IMR-90 (cell line): Measurements from ENCODE around the gene ALPK3. TPM values are rescaled to one million over a fixed set of nuclear protein-coding genes. Genes with fewer than 3 reads are reported as not detected.

Experiments
- ATAC-seq: fragments of 200-7000 bp; cut with Tn5 transposase; 2 replicates; pipeline ENCODE4 v1.9.1; 2020; ENCODE audit warnings: low read depth, mild to moderate bottlenecking, moderate library complexity
- Bru-seq: library from RNA; stranded (reverse); fragments of 400-500 nt; gene quantifications from one replicate; lab custom pipeline; 2021; lab: Mats Ljungman, UMichigan
- BruChase-seq, 2 experiments: library from RNA; stranded (reverse); fragments of 400-500 nt; gene quantifications; one replicate each; lab custom pipeline; 2021; lab: Mats Ljungman, UMichigan
- BruUV-seq: library from RNA; stranded (reverse); fragments of 400-500 nt; replicated peaks from 2 replicates; lab custom pipeline; 2021; lab: Mats Ljungman, UMichigan
- CTCF ChIA-PET: fragments of 300-600 bp; formaldehyde crosslinking; extraction: SDS; loops from one replicate; lab custom pipeline; 2021; ENCODE audit warnings: antibody characterized with exemption; lab: Yijun Ruan, JAX
- POLR2A ChIA-PET: fragments of 300-600 bp; sonication (Branson Sonifier 250); formaldehyde crosslinking; loops from one replicate; lab custom pipeline; 2022; ENCODE audit warnings: antibody characterized with exemption; ENCODE audit not compliant: unreplicated experiment; lab: Charles Lee
- DNase-seq: peaks from one replicate; pipeline ENCODE4 v3.0.0; 2013
- H2AFZ ChIP-seq: replicated peaks from 2 replicates; pipeline ENCODE3; 2013; ENCODE audit warnings: low read length, mild to moderate bottlenecking; ENCODE audit not compliant: poor library complexity
- H2AK5ac ChIP-seq: 2 replicates; pipeline ENCODE4 v1.6.1; 2013; ENCODE audit warnings: low read depth, low read length, inconsistent platforms
- H2AK9ac ChIP-seq: replicated peaks from 2 replicates; pipeline ENCODE3; 2013; ENCODE audit warnings: mild to moderate bottlenecking, low read depth, low read length, moderate library complexity; ENCODE audit not compliant: poor library complexity
- H2BK120ac ChIP-seq: 2 replicates; pipeline ENCODE4 v1.6.1; 2013; ENCODE audit warnings: low read depth, low read length, inconsistent platforms
- H2BK15ac ChIP-seq: 3 replicates; pipeline ENCODE4 v1.6.1; 2013; ENCODE audit warnings: low read depth, low read length, inconsistent platforms
- H2BK20ac ChIP-seq: 2 replicates; pipeline ENCODE4 v1.6.1; 2013; ENCODE audit warnings: low read depth, mild to moderate bottlenecking, inconsistent platforms, low read length, moderate library complexity
- H2BK5ac ChIP-seq: 2 replicates; pipeline ENCODE4 v1.6.1; 2013; ENCODE audit warnings: mild to moderate bottlenecking, low read depth, low read length, inconsistent platforms; ENCODE audit not compliant: poor library complexity, severe bottlenecking
- H3K14ac ChIP-seq: replicated peaks from 2 replicates; pipeline ENCODE4 v1.6.1; 2013; ENCODE audit warnings: low read depth, low read length, inconsistent platforms
- H3K18ac ChIP-seq: 2 replicates; pipeline ENCODE4 v1.6.1; 2013; ENCODE audit warnings: low read depth, low read length, control low read depth
- H3K23ac ChIP-seq: 2 replicates; pipeline ENCODE4 v1.6.1; 2013; ENCODE audit warnings: low read depth, low read length, inconsistent platforms
- H3K27ac ChIP-seq: 2 replicates; pipeline ENCODE4 v1.5.1; 2013; ENCODE audit warnings: mild to moderate bottlenecking, control low read depth, low read length; ENCODE audit not compliant: insufficient read depth
- H3K27me3 ChIP-seq: 2 replicates; pipeline ENCODE4 v1.6.1; 2013; ENCODE audit warnings: low read length; ENCODE audit not compliant: control insufficient read depth, insufficient read depth
- H3K36me3 ChIP-seq: 2 replicates; pipeline ENCODE4 v1.6.1; 2013; ENCODE audit warnings: low read length, mixed read lengths; ENCODE audit not compliant: control insufficient read depth, insufficient read depth
- H3K4ac ChIP-seq: 2 replicates; pipeline ENCODE4 v1.6.1; 2013; ENCODE audit warnings: low read depth, low read length, inconsistent platforms
- H3K4me1 ChIP-seq: 2 replicates; pipeline ENCODE4 v1.6.1; 2013; ENCODE audit warnings: low read length, mixed read lengths; ENCODE audit not compliant: control insufficient read depth, insufficient read depth
- H3K4me2 ChIP-seq: 2 replicates; pipeline ENCODE4 v1.6.1; 2013; ENCODE audit warnings: low read depth, mild to moderate bottlenecking, control low read depth, low read length, moderate library complexity
- H3K4me3 ChIP-seq: 2 replicates; pipeline ENCODE4 v1.5.1; 2013; ENCODE audit warnings: low read depth, mild to moderate bottlenecking, control low read depth, low read length, moderate library complexity; ENCODE audit not compliant: insufficient read depth
- H3K56ac ChIP-seq: 2 replicates; pipeline ENCODE4 v1.6.1; 2013; ENCODE audit warnings: low read length, inconsistent platforms; ENCODE audit not compliant: insufficient read depth; ENCODE audit errors: extremely low read depth
- H3K79me1 ChIP-seq, 2 experiments: 2 replicates each; pipeline ENCODE4 v1.6.1; 2013; ENCODE audit warnings: low read length in 2 of 2, inconsistent platforms in 1 of 2, low read depth in 1 of 2
- H3K9ac ChIP-seq: 2 replicates; pipeline ENCODE4 v1.6.1; 2013; ENCODE audit warnings: low read depth, low read length, control low read depth
- H3K9me1 ChIP-seq: 2 replicates; pipeline ENCODE4 v1.6.1; 2013; ENCODE audit warnings: low read length, inconsistent platforms; ENCODE audit not compliant: insufficient read depth
- H3K9me3 ChIP-seq: 2 replicates; pipeline ENCODE4 v1.6.1; 2013; ENCODE audit warnings: low read length; ENCODE audit not compliant: control insufficient read depth, insufficient read depth
- H4K20me1 ChIP-seq: 2 replicates; pipeline ENCODE4 v1.6.1; 2013; ENCODE audit warnings: low read length, inconsistent platforms; ENCODE audit not compliant: insufficient read depth
- H4K5ac ChIP-seq: 2 replicates; pipeline ENCODE4 v1.6.1; 2013; ENCODE audit warnings: mild to moderate bottlenecking, low read depth, low read length, control low read depth
- H4K8ac ChIP-seq, 2 experiments: 2 replicates each; pipeline ENCODE4 v1.6.1; 2013; ENCODE audit warnings: low read depth in 2 of 2, low read length in 2 of 2, control low read depth in 1 of 2, inconsistent platforms in 1 of 2
- H4K91ac ChIP-seq: 2 replicates; pipeline ENCODE4 v1.6.1; 2013; ENCODE audit warnings: low read depth, low read length, inconsistent platforms; ENCODE audit not compliant: insufficient read depth
- CEBPB ChIP-seq: IDR thresholded peaks from 2 replicates; pipeline ENCODE4 v1.6.1; 2012; ENCODE audit warnings: low read depth, low read length, improper control_type of control experiment
- CHD1 ChIP-seq: IDR thresholded peaks from 2 replicates; pipeline ENCODE4 v1.6.1; 2012; ENCODE audit warnings: low read depth, low read length, improper control_type of control experiment
- MAFK ChIP-seq: IDR thresholded peaks from 2 replicates; pipeline ENCODE4 v1.6.1; 2012; ENCODE audit warnings: low read depth, low read length, improper control_type of control experiment
- MAZ ChIP-seq: IDR thresholded peaks from 2 replicates; pipeline ENCODE4 v1.6.1; 2012; ENCODE audit warnings: low read depth, mild to moderate bottlenecking, low read length, improper control_type of control experiment, moderate library complexity, borderline replicate concordance
- NFE2L2 ChIP-seq: fragments of 150-350 bp; IDR thresholded peaks from 2 replicates; pipeline ENCODE4 v1.6.1; 2016; ENCODE audit warnings: low read depth, mild to moderate bottlenecking, low read length
- RFX5 ChIP-seq: IDR thresholded peaks from 2 replicates; pipeline ENCODE4 v1.8.0; 2012; ENCODE audit warnings: low read depth, mild to moderate bottlenecking, low read length, moderate library complexity
- SMC3 ChIP-seq: fragments of 150-350 bp; IDR thresholded peaks from 2 replicates; pipeline ENCODE4 v1.6.1; 2016; ENCODE audit warnings: low read depth, mild to moderate bottlenecking, antibody characterized with exemption, low read length, moderate library complexity
- USF2 ChIP-seq: fragments of 150-350 bp; IDR thresholded peaks from 2 replicates; pipeline ENCODE4 v1.6.1; 2017; ENCODE audit warnings: mild to moderate bottlenecking, antibody characterized with exemption, low read length, low read depth
- WGBS, 2 experiments: methylation state at CpG; one replicate each; pipeline versions ENCODE4 v1.1.5 to v1.1.7; 2013; ENCODE audit warnings: missing lambda C conversion rate in 2 of 2; ENCODE audit not compliant: insufficient read length in 1 of 2; ENCODE audit errors: extremely low coverage in 2 of 2; 5-methylcytosine and 5-hydroxymethylcytosine counted together
- dilution Hi-C: fragments of 300-500 bp; cut with HindIII; formaldehyde crosslinking; loops from one replicate; pipeline ENCODE4 v1.14.3; 2018; ENCODE audit warnings: low sequenced_read_pairs; ENCODE audit not compliant: unreplicated experiment
- in situ Hi-C: fragments of 300-500 bp; cut with MboI; formaldehyde crosslinking; loops from 3 replicates; pipeline ENCODE4 v1.14.3; 2019; ENCODE audit warnings: low sequenced_read_pairs, inconsistent platforms, mixed read lengths
- intact Hi-C: fragments of 100-400 bp; cut with micrococcal nuclease; formaldehyde crosslinking; loops from 2 replicates; pipeline ENCODE4 v1.10.0; 2022
- long read RNA-seq: library from polyadenylated mRNA; unstranded; transcript quantifications from one replicate; pipeline ENCODE4 v2.0.0, GENCODE V29; 2021; ENCODE audit not compliant: unreplicated experiment
- polyA plus RNA-seq, 3 experiments: library from polyadenylated mRNA; depleted of rRNA; stranded (reverse); fragments of >200 nt; gene quantifications; 2 replicates each; pipeline ENCODE4 v1.2.3, GENCODE V29; 2012; ENCODE audit warnings: low replicate concordance in 1 of 3
- total RNA-seq: library from RNA; depleted of rRNA; stranded (reverse); fragments of >200 nt; gene quantifications from 2 replicates; pipeline ENCODE4 v1.2.3, GENCODE V29; 2012; rRNA removed

The ALPK3 gene
- total RNA-seq: under 0.01 TPM in 2 replicates
- polyA plus RNA-seq (2012; rRNA removed): 0.06 and 0.26 TPM in 2 replicates
- polyA plus RNA-seq (2012; cell fraction: cytosol; rRNA removed): 0.03 and 0.05 TPM in 2 replicates
- polyA plus RNA-seq (2012; cell fraction: nucleus; rRNA removed; ENCODE audit: low replicate concordance): 0.47 and 0.57 TPM in 2 replicates
- percentile 31 among the genes with signal in this experiment for Bru-seq, nascent RNA
- percentile 37 among the genes with signal in this experiment for BruChase-seq, experiment 1, labeled RNA remaining after a 6-hour chase
- percentile 40 among the genes with signal in this experiment for BruChase-seq, experiment 2, labeled RNA remaining after a 2-hour chase
- long read RNA-seq: 0 reads

DNA sequence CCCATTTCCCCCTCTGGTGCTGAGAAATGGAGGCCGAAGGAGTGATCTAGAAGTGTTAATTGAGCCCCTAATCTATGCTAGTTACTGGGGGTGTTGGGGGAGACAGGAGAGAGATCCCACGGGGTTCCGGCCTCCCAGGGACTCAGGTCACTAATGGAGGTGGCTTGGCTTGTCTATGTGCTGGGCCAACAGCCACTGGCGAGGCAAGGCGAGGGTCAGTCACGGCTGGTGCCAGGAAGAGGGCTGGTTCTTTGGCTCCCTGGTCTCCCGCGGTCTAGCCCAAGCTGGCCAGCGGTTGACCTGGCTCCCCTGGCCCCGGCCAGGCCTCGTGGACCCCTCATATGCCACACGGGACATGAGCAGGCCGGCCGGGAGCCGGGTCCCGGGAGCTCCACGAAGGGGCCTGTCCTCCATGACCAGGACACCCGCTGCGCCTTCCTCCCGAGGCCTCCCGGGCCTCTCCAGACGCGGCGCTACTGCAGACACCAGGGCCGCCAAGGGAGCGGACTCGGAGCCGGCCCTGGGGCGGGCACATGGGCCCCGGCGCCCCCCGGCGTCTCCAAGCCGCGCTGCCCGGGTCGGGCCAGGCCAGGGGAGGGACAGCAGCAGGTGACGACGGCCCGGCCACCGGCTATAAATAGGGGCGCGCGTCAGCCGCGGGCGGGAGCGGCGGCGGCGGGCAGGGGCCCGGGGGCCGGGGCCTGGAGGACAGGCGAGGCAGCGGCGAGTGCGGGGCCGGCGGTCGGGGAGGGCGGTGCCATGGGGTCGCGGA is at the start of gene ALPK3:
TSS of gene ALPK3 (plus strand) at position 663 of the 772 bp plus-strand sequence. CDS start at position 760, 97 bp downstream.
- Histone ChIP-seq H3K4me3 (no peak within 1 kb of the TSS), H3K23ac (peak within 1 kb of the TSS; percentile 7; the same call in 1 of the 2 replicates), H4K5ac (no peak within 1 kb of the TSS), H3K9me3 (no peaks in the 10 kb centered on the region), H3K36me3 (no peaks in the 10 kb centered on the region), H2BK5ac (no peak within 1 kb of the TSS), H2AFZ (peak within 1 kb of the TSS; percentile 67), H3K79me1 (no peaks in the 10 kb centered on the region), H4K20me1 (no peaks in the 10 kb centered on the region), H3K56ac (no peak within 1 kb of the TSS), H2AK9ac (peak within 1 kb of the TSS; percentile 44), H3K4me2 (no peak within 1 kb of the TSS), H2BK120ac (no peak within 1 kb of the TSS; the same call in 1 of the 2 replicates), H3K9ac (no peak within 1 kb of the TSS), H3K27ac (no peak within 1 kb of the TSS), H2AK5ac (0 out of 2 replicates have a peak within 1 kb of the TSS, but pooled peaks have one; percentile 9), H3K27me3 (peaks cover 1% of the 10 kb centered on the region; the same call in 1 of the 2 replicates), H4K8ac (peak within 1 kb of the TSS in 1 of 2 experiments; percentile 60; a peak in 2 of 4 replicates), H3K9me1 (no peaks in the 10 kb centered on the region), H3K4ac (no peak within 1 kb of the TSS), H2BK15ac (0 out of 3 replicates have a peak within 1 kb of the TSS, but pooled peaks have one; percentile 16), H4K91ac (no peak within 1 kb of the TSS), H3K18ac (no peak within 1 kb of the TSS), H3K14ac (no peak within 1 kb of the TSS), H3K4me1 (no peaks in the 10 kb centered on the region), H2BK20ac (no peak within 1 kb of the TSS)
- BruUV-seq: no TSS peak
- in situ Hi-C loops (no loop called here), dilution Hi-C loops (no loop called here), intact Hi-C loops (no loop called here)
- CTCF ChIA-PET: no interaction called here
- POLR2A ChIA-PET: no interaction called here
- WGBS, 2 experiments: 31% methylated on average over 37 of the region's 63 CpGs; no CpG with 5 or more reads in 1 of the 2 experiments
- ATAC-seq (peak; percentile 22), DNase-seq (no peak)
- TF ChIP-seq MAFK: no peak
- TF ChIP-seq CHD1: no peak
- TF ChIP-seq MAZ: no peak
- TF ChIP-seq RFX5: no peak
- TF ChIP-seq SMC3: no peak
- no peak for TF ChIP-seq NFE2L2
- TF ChIP-seq USF2: no peak
- no peak for TF ChIP-seq CEBPB
